DOHH2 (cell line): ENCODE measurements around the gene DHCR24.

ENCODE experiments used
- EZH2phosphoT487 ChIP-seq: fragments of 200-600 bp; sonication (generic); IDR thresholded peaks from 2 replicates; pipeline ENCODE4 v1.6.1; 2017; ENCODE audit warnings: borderline replicate concordance, mild to moderate bottlenecking, antibody characterized with exemption, low read length, moderate library complexity, mixed read lengths
- TF ChIP-seq, protein P1 (sequence below): fragments of 200-600 bp; sonication (generic); IDR thresholded peaks from one replicate; pipeline ENCODE4 v1.5.1; 2014; ENCODE audit warnings: antibody characterized with exemption, mild to moderate bottlenecking, low read depth, low read length; ENCODE audit not compliant: poor library complexity, severe bottlenecking

DNA sequence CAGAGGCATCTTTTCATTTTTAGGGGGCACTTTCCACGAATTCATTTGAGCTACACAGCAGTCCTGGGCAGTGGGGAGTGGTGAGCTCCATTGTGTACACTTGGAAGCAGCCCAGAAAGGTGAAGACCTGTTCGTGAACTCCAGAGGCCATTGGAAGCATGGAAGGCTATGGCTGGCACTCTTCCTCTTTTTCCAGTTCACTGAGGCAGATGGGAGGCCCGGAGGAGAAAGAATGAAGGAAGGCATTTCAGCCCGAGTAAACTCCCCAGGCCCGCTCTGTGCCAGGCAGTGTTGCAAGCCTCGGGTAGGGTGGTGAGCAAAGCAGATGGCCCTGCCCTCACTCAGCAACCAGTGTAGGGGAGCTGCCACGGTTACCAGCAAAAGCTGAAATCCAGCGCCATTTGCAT lies 673 bp upstream of the DHCR24 start:
- TF ChIP-seq, protein P1, sequence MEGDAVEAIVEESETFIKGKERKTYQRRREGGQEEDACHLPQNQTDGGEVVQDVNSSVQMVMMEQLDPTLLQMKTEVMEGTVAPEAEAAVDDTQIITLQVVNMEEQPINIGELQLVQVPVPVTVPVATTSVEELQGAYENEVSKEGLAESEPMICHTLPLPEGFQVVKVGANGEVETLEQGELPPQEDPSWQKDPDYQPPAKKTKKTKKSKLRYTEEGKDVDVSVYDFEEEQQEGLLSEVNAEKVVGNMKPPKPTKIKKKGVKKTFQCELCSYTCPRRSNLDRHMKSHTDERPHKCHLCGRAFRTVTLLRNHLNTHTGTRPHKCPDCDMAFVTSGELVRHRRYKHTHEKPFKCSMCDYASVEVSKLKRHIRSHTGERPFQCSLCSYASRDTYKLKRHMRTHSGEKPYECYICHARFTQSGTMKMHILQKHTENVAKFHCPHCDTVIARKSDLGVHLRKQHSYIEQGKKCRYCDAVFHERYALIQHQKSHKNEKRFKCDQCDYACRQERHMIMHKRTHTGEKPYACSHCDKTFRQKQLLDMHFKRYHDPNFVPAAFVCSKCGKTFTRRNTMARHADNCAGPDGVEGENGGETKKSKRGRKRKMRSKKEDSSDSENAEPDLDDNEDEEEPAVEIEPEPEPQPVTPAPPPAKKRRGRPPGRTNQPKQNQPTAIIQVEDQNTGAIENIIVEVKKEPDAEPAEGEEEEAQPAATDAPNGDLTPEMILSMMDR: no peak
- TF ChIP-seq EZH2phosphoT487: no peak
